HepG2 (cell line): ENCODE results near the gene SH3BP2. TPM values are rescaled to one million over a fixed set of nuclear protein-coding genes. Genes with fewer than 3 reads are reported as not detected.

Experiments used
- ATF4 ChIP-seq, 2 experiments: fragments of 450-650 bp in 1 of 2; sonication (generic) in 1 of 2; formaldehyde crosslinking; IDR thresholded peaks; 2 replicates each; pipeline versions ENCODE4 v1.5.0 to v1.8.0; 2020 to 2022; ENCODE audit warnings: mild to moderate bottlenecking in 1 of 2, missing genetic modification reagents in 1 of 2
- CSRNP2 ChIP-seq: sonication (generic); formaldehyde crosslinking; conservative IDR thresholded peaks from 2 replicates; pipeline ENCODE4 v1.8.0; 2022; ENCODE audit warnings: low read depth, missing genetic modification reagents
- CTCF ChIP-seq: sonication (generic); formaldehyde crosslinking; IDR thresholded peaks from 2 replicates; pipeline ENCODE4 v1.5.0; 2020; ENCODE audit warnings: mild to moderate bottlenecking, missing genetic modification reagents, moderate library complexity
- E2F1 ChIP-seq: sonication (generic); formaldehyde crosslinking; IDR thresholded peaks from 2 replicates; pipeline ENCODE4 v1.5.0; 2020; ENCODE audit warnings: missing genetic modification reagents
- HCFC1 ChIP-seq: fragments of 150-350 bp; IDR thresholded peaks from 2 replicates; pipeline ENCODE4 v1.6.1; 2014; ENCODE audit warnings: low read depth, low read length
- NFRKB ChIP-seq: fragments of 450-650 bp; IDR thresholded peaks from 2 replicates; pipeline ENCODE4 v1.6.1; 2017
- ONECUT2 ChIP-seq: sonication (generic); formaldehyde crosslinking; IDR thresholded peaks from 2 replicates; pipeline ENCODE4 v1.4.0; 2020; ENCODE audit warnings: missing genetic modification reagents
- TCF12 ChIP-seq, 2 experiments: fragments of 450-650 bp in 1 of 2; sonication (generic) in 1 of 2; formaldehyde crosslinking in 1 of 2; IDR thresholded peaks; 2 replicates each; pipeline versions ENCODE4 v1.6.1 to v1.8.0; 2017 to 2022; ENCODE audit warnings: antibody characterized with exemption in 1 of 2, mild to moderate bottlenecking in 1 of 2, missing genetic modification reagents in 1 of 2, moderate library complexity in 1 of 2
- TOE1 ChIP-seq: sonication (generic); formaldehyde crosslinking; IDR thresholded peaks from 2 replicates; pipeline ENCODE4 v1.4.0; 2020; ENCODE audit warnings: mild to moderate bottlenecking, missing genetic modification reagents
- ZNF18 ChIP-seq: sonication (generic); formaldehyde crosslinking; IDR thresholded peaks from 2 replicates; pipeline ENCODE4 v1.8.0; 2022; ENCODE audit warnings: mild to moderate bottlenecking, missing genetic modification reagents; ENCODE audit not compliant: insufficient replicate concordance
- ZNF260 ChIP-seq: sonication (generic); formaldehyde crosslinking; IDR thresholded peaks from 2 replicates; pipeline ENCODE4 v1.4.0; 2020; ENCODE audit warnings: missing genetic modification reagents, low read depth, mild to moderate bottlenecking, borderline replicate concordance
- ZNF672 ChIP-seq: sonication (generic); formaldehyde crosslinking; IDR thresholded peaks from 2 replicates; pipeline ENCODE4 v1.8.1; 2022; ENCODE audit warnings: missing genetic modification reagents
- ZNF768 ChIP-seq: sonication (generic); formaldehyde crosslinking; IDR thresholded peaks from 2 replicates; pipeline ENCODE4 v1.4.0; 2020; ENCODE audit warnings: missing genetic modification reagents
- ZSCAN31 ChIP-seq: sonication (generic); formaldehyde crosslinking; IDR thresholded peaks from 2 replicates; pipeline ENCODE4 v1.5.0; 2020; ENCODE audit warnings: low read depth, mild to moderate bottlenecking, missing genetic modification reagents
- polyA plus RNA-seq, 8 experiments: library from polyadenylated mRNA; depleted of rRNA in 3 of 8; stranded (reverse) in 7 of 8; unstranded in 1 of 8; fragments of >200 nt; fragmentation: Illumina TruSeq in 4 of 8; extraction: Trizol in 4 of 8; gene quantifications; 2 replicates each; pipeline versions ENCODE4 v1.2.1 to v1.2.3, GENCODE V29; 2011 to 2016; ENCODE audit warnings: low read depth in 4 of 8, missing spikeins in 1 of 8, mixed read lengths in 1 of 8; ENCODE audit not compliant: insufficient read depth in 1 of 8
- total RNA-seq, 5 experiments: library from RNA; depleted of rRNA; stranded (reverse); fragments of >200 nt; fragmentation: Illumina TruSeq; extraction: Trizol; gene quantifications; 2 replicates each; pipeline ENCODE4 v1.2.3, GENCODE V29; 2016; ENCODE audit warnings: low read depth in 1 of 5
- TF ChIP-seq, protein P1 (sequence below): IDR thresholded peaks from 2 replicates; pipeline ENCODE4 v1.6.1; 2016
- TF ChIP-seq, protein P2 (sequence below): IDR thresholded peaks from 2 replicates; pipeline ENCODE4 v1.6.1; 2018; ENCODE audit warnings: missing genetic modification reagents, mild to moderate bottlenecking, missing compliant biosample characterization
- TF ChIP-seq, protein P3 (sequence below): sonication (generic); formaldehyde crosslinking; IDR thresholded peaks from 2 replicates; pipeline ENCODE4 v1.4.0; 2020; ENCODE audit warnings: low read depth, mild to moderate bottlenecking, missing genetic modification reagents

SH3BP2 gene
- total and polyA plus RNA-seq, 2 of the 13 experiments (the other 11 are each of a cell fraction or from before 2014, with no cell fraction given) = 16.9 to 34.5 TPM

- TF ChIP-seq, protein P1, sequence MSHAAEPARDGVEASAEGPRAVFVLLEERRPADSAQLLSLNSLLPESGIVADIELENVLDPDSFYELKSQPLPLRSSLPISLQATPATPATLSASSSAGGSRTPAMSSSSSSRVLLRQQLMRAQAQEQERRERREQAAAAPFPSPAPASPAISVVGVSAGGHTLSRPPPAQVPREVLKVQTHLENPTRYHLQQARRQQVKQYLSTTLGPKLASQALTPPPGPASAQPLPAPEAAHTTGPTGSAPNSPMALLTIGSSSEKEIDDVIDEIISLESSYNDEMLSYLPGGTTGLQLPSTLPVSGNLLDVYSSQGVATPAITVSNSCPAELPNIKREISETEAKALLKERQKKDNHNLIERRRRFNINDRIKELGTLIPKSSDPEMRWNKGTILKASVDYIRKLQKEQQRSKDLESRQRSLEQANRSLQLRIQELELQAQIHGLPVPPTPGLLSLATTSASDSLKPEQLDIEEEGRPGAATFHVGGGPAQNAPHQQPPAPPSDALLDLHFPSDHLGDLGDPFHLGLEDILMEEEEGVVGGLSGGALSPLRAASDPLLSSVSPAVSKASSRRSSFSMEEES (CRISPR knock-in tag) = no peak
- TF ChIP-seq ATF4 (CRISPR knock-in tag; IDR thresholded peaks at IDR 0.05) (no peak), E2F1 (CRISPR knock-in tag) (0 out of 2 replicates have a peak, but pooled peaks have one; percentile 2), TOE1 (CRISPR knock-in tag) (no peak), ZNF18 (no peak), ZNF672 (no peak), ONECUT2 (CRISPR knock-in tag) (0 out of 2 replicates have a peak, but pooled peaks have one; percentile 16), CSRNP2 (CRISPR knock-in tag) (no peak), HCFC1 (no peak), ZSCAN31 (peak; percentile 27; the same call in 1 of the 2 replicates), ZNF768 (CRISPR knock-in tag) (no peak), ZNF260 (CRISPR knock-in tag) (no peak), TCF12 (IDR thresholded peaks at IDR 0.05) (no peak), TCF12 (CRISPR knock-in tag; IDR thresholded peaks at IDR 0.05) (no peak), NFRKB (no peak), CTCF (CRISPR knock-in tag) (no peak)
- TF ChIP-seq, protein P2, sequence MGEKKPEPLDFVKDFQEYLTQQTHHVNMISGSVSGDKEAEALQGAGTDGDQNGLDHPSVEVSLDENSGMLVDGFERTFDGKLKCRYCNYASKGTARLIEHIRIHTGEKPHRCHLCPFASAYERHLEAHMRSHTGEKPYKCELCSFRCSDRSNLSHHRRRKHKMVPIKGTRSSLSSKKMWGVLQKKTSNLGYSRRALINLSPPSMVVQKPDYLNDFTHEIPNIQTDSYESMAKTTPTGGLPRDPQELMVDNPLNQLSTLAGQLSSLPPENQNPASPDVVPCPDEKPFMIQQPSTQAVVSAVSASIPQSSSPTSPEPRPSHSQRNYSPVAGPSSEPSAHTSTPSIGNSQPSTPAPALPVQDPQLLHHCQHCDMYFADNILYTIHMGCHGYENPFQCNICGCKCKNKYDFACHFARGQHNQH (CRISPR knock-in tag) = no peak
- TF ChIP-seq, protein P3, sequence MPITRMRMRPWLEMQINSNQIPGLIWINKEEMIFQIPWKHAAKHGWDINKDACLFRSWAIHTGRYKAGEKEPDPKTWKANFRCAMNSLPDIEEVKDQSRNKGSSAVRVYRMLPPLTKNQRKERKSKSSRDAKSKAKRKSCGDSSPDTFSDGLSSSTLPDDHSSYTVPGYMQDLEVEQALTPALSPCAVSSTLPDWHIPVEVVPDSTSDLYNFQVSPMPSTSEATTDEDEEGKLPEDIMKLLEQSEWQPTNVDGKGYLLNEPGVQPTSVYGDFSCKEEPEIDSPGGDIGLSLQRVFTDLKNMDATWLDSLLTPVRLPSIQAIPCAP (CRISPR knock-in tag) = no peak
Observed at GRCh38 chr4:2842687-2843262, 49.9 kb downstream of the SH3BP2 start (continued).
